Stomach smooth muscle (tissue), 2 donors: ENCODE measurements around the gene PKP2.

Experiments used
- H3K27ac ChIP-seq: one replicate; pipeline ENCODE4 v1.7.0; 2013; ENCODE audit warnings: mild to moderate bottlenecking, low read length, inconsistent platforms
- H3K27me3 ChIP-seq, 2 donors: one replicate each; pipeline ENCODE4 v1.7.0; 2013; ENCODE audit warnings: low read length in 2 of 2; ENCODE audit not compliant: insufficient read depth in 2 of 2, control insufficient read depth in 1 of 2
- H3K36me3 ChIP-seq, 2 donors: one replicate each; pipeline ENCODE4 v1.7.0; 2013; ENCODE audit warnings: low read length in 2 of 2; ENCODE audit not compliant: control insufficient read depth in 2 of 2, insufficient read depth in 2 of 2
- H3K4me1 ChIP-seq: one replicate; pipeline ENCODE4 v1.7.0; 2013; ENCODE audit warnings: low read length; ENCODE audit not compliant: control insufficient read depth, insufficient read depth
- H3K4me3 ChIP-seq, 2 donors: one replicate each; pipeline ENCODE4 v1.7.0; 2013; ENCODE audit warnings: low read length in 2 of 2
- H3K9ac ChIP-seq, 2 donors: one replicate each; pipeline ENCODE4 v1.7.0; 2013; ENCODE audit warnings: low read length in 2 of 2, mild to moderate bottlenecking in 1 of 2
- H3K9me3 ChIP-seq, 2 donors: one replicate each; pipeline ENCODE4 v1.7.0; 2013; ENCODE audit warnings: low read length in 2 of 2; ENCODE audit not compliant: control insufficient read depth in 2 of 2
- donor health status: healthy.
- donor health status: Pancreatic carcinoma.

Gene PKP2

DNA sequence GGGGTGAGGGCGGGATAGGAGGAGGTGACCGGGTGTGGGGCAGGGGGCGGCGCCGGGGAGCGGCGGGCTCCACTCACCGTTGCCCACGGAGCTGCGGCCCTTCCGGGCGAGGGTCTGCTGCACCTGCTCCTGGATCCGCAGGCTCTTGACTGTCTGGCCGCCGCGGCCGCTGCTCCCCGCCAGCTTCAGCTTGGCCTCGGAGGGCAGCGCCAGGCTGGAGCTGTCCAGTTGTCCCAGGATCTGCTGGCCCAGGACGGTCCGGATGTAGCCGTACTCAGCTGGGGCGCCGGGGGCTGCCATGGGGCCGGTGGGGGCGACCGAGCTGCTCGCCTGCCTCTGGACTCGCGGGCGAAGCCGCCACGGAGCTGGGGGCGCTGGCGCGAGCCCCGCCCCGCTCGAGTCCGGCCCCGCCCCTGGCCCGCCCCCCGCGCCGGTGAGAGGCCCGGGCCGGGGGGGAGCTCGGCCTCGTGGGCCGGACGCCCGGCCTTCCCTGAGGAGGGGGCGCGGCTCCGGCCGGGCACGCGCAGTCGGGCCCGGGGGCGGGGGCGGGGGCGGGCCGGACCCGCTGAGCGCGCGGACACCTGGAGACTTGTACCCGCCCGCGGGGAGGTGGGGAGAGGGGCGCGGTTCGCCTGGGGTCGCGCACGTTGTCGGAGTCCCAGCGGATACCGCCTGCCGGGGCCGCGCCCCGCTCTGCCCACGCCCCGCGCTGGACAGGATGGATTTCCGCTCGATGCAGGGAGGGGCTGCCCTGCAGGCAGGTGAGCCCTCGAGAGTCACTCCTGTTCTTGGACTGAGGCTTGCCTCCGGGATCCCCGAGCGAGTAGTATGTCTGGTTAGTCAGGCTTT, at the start of gene PKP2:
Gene PKP2 (minus strand): TSS at position 346 of the 849 bp plus-strand sequence. CDS start 46 bp downstream, at position 300.
- Histone ChIP-seq H3K36me3 (no peaks in the 10 kb centered on the region), H3K4me3 (peak within 1 kb of the TSS; percentile 67 to 79), H3K9me3 (no peaks in the 10 kb centered on the region), H3K9ac (peak within 1 kb of the TSS in 1 of 2 donors; percentile 64), H3K27ac (peak within 1 kb of the TSS; percentile 41), H3K27me3 (no peaks in the 10 kb centered on the region), H3K4me1 (peaks cover 8% of the 10 kb centered on the region)

DNA sequence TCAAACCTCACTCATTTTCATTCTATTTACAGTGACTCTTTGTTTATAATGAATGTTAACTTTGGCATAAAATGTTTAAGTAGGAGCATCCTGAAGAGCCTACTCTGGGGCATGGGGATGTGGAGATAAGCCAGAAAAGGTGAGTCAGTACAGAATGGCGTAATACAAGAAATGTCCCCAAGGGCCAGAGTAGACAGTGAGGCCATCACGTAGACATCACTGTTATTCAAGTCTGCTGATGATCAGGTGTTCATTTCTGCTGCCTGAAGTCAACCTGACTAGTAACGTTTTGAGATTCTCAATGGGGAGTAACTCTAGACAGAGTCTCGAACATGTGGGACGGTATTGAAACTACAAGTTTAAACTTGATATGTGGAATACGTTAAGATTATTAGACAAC, 47.6 kb upstream of the PKP2 start:
- Histone ChIP-seq H3K4me1 (no peaks in the 10 kb centered on the region), H3K4me3 (no peak overlapping the region), H3K9ac (no peak overlapping the region), H3K27me3 (no peaks in the 10 kb centered on the region), H3K36me3 (no peaks in the 10 kb centered on the region), H3K9me3 (no peaks in the 10 kb centered on the region), H3K27ac (no peak overlapping the region)

DNA sequence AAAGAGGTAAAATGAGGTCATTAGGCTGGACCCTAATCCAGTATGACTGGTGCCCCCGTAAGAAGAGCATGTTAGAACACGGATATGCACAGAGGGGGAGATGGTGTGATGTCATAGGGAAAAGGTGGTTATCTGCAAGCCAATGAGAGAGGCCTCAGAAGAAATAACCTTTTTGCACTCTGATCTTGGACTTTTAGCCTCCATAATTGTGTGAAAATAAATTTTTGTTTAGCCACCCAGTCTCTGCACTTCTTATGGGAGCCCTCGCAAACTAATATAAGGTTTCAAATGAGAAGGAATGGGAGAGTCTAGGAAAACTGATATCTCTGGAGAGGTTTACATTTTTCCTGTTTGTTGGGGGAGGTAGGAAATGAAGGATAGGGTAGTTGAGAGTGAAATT, 43.2 kb upstream of the PKP2 start:
- Histone ChIP-seq H3K27ac (no peak overlapping the region), H3K4me1 (no peaks in the 10 kb centered on the region), H3K4me3 (no peak overlapping the region), H3K36me3 (no peaks in the 10 kb centered on the region), H3K9ac (no peak overlapping the region), H3K9me3 (no peaks in the 10 kb centered on the region), H3K27me3 (no peaks in the 10 kb centered on the region)

DNA sequence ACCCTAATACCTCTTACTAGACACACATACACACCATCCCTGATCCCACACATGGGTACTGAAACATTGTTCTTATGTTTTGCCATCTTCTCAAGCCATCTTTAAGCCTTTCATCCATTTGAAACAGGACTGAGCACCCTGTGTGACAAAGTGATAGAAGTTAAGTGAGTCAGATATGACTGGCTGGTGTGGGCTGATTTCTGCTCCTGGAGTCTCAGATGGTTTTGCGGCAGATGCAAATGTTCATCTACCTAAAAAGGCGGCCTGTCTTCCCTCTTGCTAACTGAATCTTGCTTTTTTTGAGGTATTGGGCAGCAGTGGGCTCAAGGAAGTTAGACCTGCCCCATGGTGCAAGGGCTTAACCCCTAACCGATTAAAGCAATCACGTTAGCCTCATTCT, 30.4 kb upstream of the PKP2 start:
- no peaks in the 10 kb centered on the region for H3K36me3 ChIP-seq
- H3K27me3 ChIP-seq, result no peaks in the 10 kb centered on the region
- no peaks in the 10 kb centered on the region for H3K9me3 ChIP-seq
- no peak overlapping the region for H3K9ac ChIP-seq
- no peak overlapping the region for H3K27ac ChIP-seq
- no peaks in the 10 kb centered on the region for H3K4me1 ChIP-seq
- no peak overlapping the region for H3K4me3 ChIP-seq

DNA sequence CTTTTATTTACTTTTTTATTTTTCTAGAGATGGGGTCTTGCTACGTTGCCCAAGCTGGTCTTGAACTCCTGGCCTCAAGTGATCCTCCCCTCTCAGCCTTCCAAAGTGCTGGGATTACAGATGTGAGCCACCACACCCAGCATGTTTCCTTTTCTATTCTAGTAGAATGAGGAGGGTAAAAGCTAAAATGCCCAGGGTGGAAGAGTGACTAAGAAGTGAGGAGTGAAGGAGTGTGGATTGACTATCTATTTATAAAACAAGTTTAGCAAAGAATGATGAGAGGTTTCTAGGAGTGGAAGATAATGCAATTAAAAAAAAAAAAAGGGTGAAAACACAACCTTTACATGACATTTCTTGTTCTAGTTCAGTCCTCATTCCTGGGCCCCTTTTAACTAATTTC, 29.8 kb upstream of the PKP2 start:
- Histone ChIP-seq H3K27ac (no peak overlapping the region), H3K27me3 (no peaks in the 10 kb centered on the region), H3K9ac (no peak overlapping the region), H3K4me3 (no peak overlapping the region), H3K36me3 (no peaks in the 10 kb centered on the region), H3K4me1 (no peaks in the 10 kb centered on the region), H3K9me3 (no peaks in the 10 kb centered on the region)

GRCh38 chr12:32922546-32923297, 26.1 kb upstream of the PKP2 start:
- Histone ChIP-seq H3K9ac (no peak overlapping the region), H3K27me3 (no peaks in the 10 kb centered on the region), H3K4me3 (no peak overlapping the region), H3K36me3 (no peaks in the 10 kb centered on the region), H3K9me3 (no peaks in the 10 kb centered on the region), H3K27ac (no peak overlapping the region), H3K4me1 (no peaks in the 10 kb centered on the region)

DNA sequence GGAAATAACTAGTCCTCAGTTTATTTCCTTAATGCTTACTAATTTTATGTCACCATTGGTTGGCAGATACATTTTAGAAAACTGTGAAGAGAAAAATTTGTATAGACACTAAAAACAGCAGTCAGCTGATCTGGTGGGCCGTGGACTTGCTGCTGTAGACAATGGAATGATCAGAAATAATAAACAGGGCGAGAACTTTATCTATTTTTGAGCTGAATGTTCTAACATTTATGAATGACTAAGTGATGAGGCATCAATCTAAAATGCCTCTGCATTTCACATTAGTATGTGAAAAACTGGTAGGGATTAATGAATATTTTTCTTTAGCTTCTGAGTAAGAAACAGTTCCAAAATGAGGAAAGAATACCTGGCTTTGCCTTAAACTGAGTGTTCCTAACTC, 24.8 kb upstream of the PKP2 start:
- Histone ChIP-seq H3K9ac (no peak overlapping the region), H3K27me3 (no peaks in the 10 kb centered on the region), H3K27ac (no peak overlapping the region), H3K9me3 (no peaks in the 10 kb centered on the region), H3K4me1 (no peaks in the 10 kb centered on the region), H3K36me3 (no peaks in the 10 kb centered on the region), H3K4me3 (no peak overlapping the region)

DNA sequence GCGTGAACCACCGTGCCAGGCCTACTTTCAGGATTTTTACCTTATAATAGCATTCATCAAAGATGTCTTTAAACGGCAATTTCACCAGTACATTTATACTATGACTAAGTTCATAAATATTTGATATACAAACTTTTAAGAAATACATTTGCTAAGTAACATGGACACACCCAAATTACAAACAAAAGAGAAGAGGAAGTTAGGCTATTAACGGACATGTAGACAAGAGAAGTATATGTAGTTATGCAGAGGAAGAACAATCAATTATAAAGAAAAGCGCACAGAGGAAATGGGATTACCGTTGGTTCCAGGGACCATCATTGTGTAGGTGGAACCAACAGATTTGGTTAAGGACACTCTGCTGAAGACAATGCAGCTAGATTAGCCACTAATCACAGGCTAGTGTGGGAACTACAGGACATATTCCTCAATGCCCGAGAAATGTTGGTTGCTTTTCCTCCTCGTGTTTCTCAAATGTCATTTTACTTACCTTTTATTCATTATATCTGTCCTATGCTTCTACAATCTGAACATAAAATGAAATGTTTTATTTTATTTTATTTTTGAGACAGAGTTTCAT, 24.0 kb upstream of the PKP2 start:
- H3K36me3 ChIP-seq, result no peaks in the 10 kb centered on the region
- no peaks in the 10 kb centered on the region for H3K4me1 ChIP-seq
- H3K4me3 ChIP-seq, result no peak overlapping the region
- H3K9me3 ChIP-seq, result no peaks in the 10 kb centered on the region
- H3K27ac ChIP-seq, result no peak overlapping the region
- H3K9ac ChIP-seq, result no peak overlapping the region
- H3K27me3 ChIP-seq, result no peaks in the 10 kb centered on the region

- H3K4me3 ChIP-seq, result no peak overlapping the region
- no peaks in the 10 kb centered on the region for H3K9me3 ChIP-seq
- no peaks in the 10 kb centered on the region for H3K27me3 ChIP-seq
- no peak overlapping the region for H3K9ac ChIP-seq
- peak overlapping the region; percentile 6 for H3K27ac ChIP-seq
- no peaks in the 10 kb centered on the region for H3K36me3 ChIP-seq
- no peaks in the 10 kb centered on the region for H3K4me1 ChIP-seq
Observed at GRCh38 chr12:32918890-32919801, 22.6 kb upstream of the PKP2 start.

GRCh38 chr12:32917094-32917611, 20.6 kb upstream of the PKP2 start:
- Histone ChIP-seq H3K9me3 (no peaks in the 10 kb centered on the region), H3K27me3 (no peaks in the 10 kb centered on the region), H3K27ac (no peak overlapping the region), H3K36me3 (no peaks in the 10 kb centered on the region), H3K4me3 (no peak overlapping the region), H3K4me1 (no peaks in the 10 kb centered on the region), H3K9ac (no peak overlapping the region)
